Measurements from ENCODE around the gene CHP1. TPM values are rescaled to one million over a fixed set of nuclear protein-coding genes. Genes with fewer than 3 reads are reported as not detected.

The CHP1 gene
- total RNA-seq, 1 experiment from 2014 or later = 101 TPM

GRCh38 chr15:41291065-41291631 lies 60.1 kb downstream of the CHP1 start:
- POLR2A ChIA-PET = no interaction called here
- Histone ChIP-seq H3K36me3 (ENCODE audit: control insufficient read depth in 1 of 2, insufficient read depth in 2 of 2, low read length in 2 of 2) (peaks cover 19 to 29% of the 10 kb centered on the region in 2 experiments), H3K27ac (ENCODE audit: low read depth, low read length) (no peak overlapping the region), H2AFZ (ENCODE audit: low read depth, low read length, poor library complexity, severe bottlenecking) (no peak overlapping the region), H3K79me2 (ENCODE audit: insufficient read depth, low read length) (peaks cover 55% of the 10 kb centered on the region), H3K9me3 (ENCODE audit: control insufficient read depth in 1 of 2, insufficient read depth in 1 of 2, low read depth in 1 of 2, low read length in 2 of 2) (no peaks in the 10 kb centered on the region), H3K4me3 (replicated peaks in 1 of 2; ENCODE audit: low read depth in 1 of 2, low read length in 2 of 2) (no peak overlapping the region), H3K4me1 (ENCODE audit: control insufficient read depth in 1 of 2, insufficient read depth in 2 of 2, low read length in 2 of 2) (peaks cover 3 to 7% of the 10 kb centered on the region in 2 experiments; a peak in 2 of 4 replicates), H3K27me3 (ENCODE audit: insufficient read depth, low read length) (no peaks in the 10 kb centered on the region), H3K9me2 (ENCODE audit: insufficient read depth) (no peaks in the 10 kb centered on the region), H3K4me2 (ENCODE audit: low read length) (no peak overlapping the region), H3K9ac (ENCODE audit: low read length) (no peak overlapping the region), H4K20me1 (ENCODE audit: insufficient read depth) (0 out of 2 replicates have a peak, but pooled peaks cover 7% of the 10 kb centered on the region)
- ATAC-seq (no peak), DNase-seq (ENCODE audit: low read depth, low spot score) (no peak)
- BruUV-seq (replicated peaks) = no TSS peak
- CTCF ChIA-PET = no interaction called here
- intact Hi-C loops (cut with micrococcal nuclease) = no loop called here
- TF ChIP-seq CEBPB (IDR thresholded peaks at IDR 0.05; ENCODE audit: low read depth) = no peak
- no peak for TF ChIP-seq MAX (IDR thresholded peaks at IDR 0.05)
- TF ChIP-seq SP1 (IDR thresholded peaks at IDR 0.05; ENCODE audit: low read depth) = no peak
- no peak for TF ChIP-seq RAD21 (IDR thresholded peaks at IDR 0.05; ENCODE audit: low read depth)
- no peak for TF ChIP-seq SRF (IDR thresholded peaks at IDR 0.05; ENCODE audit: low read depth)
- TF ChIP-seq ZBTB33 (IDR thresholded peaks at IDR 0.05; ENCODE audit: extremely low read depth, insufficient replicate concordance, low read length) = no peak
- TF ChIP-seq POLR2A (IDR thresholded peaks at IDR 0.05; ENCODE audit: borderline replicate concordance, extremely low read depth, insufficient read depth, insufficient read length) = no peak
- RAD21 ChIA-PET (ENCODE audit: low non-redundant PET in 1 of 2, low total read pairs in 2 of 2, uncharacterized antibody in 2 of 2, unreplicated experiment in 2 of 2) = no interaction called here

- DNase-seq (ENCODE audit: low read depth, low spot score) = no peak
- Histone ChIP-seq H3K27me3 (ENCODE audit: insufficient read depth, low read length) (no peaks in the 10 kb centered on the region), H3K9me2 (ENCODE audit: insufficient read depth) (no peaks in the 10 kb centered on the region), H3K27ac (ENCODE audit: low read depth, low read length) (no peak overlapping the region), H3K9me3 (ENCODE audit: control insufficient read depth in 1 of 2, insufficient read depth in 1 of 2, low read depth in 1 of 2, low read length in 2 of 2) (no peaks in the 10 kb centered on the region), H3K4me2 (ENCODE audit: low read length) (no peak overlapping the region), H4K20me1 (ENCODE audit: insufficient read depth) (0 out of 2 replicates have a peak, but pooled peaks cover 7% of the 10 kb centered on the region), H3K9ac (ENCODE audit: low read length) (no peak overlapping the region), H2AFZ (ENCODE audit: low read depth, low read length, poor library complexity, severe bottlenecking) (no peak overlapping the region), H3K79me2 (ENCODE audit: insufficient read depth, low read length) (peaks cover 51% of the 10 kb centered on the region), H3K4me1 (ENCODE audit: control insufficient read depth in 1 of 2, insufficient read depth in 2 of 2, low read length in 2 of 2) (0 out of 4 replicates have a peak, but pooled peaks cover 0 to under 1% of the 10 kb centered on the region in 2 experiments), H3K36me3 (ENCODE audit: control insufficient read depth in 1 of 2, insufficient read depth in 2 of 2, low read length in 2 of 2) (peaks cover 14 to 17% of the 10 kb centered on the region in 2 experiments; a peak in 3 of 4 replicates), H3K4me3 (replicated peaks in 1 of 2; ENCODE audit: low read depth in 1 of 2, low read length in 2 of 2) (no peak overlapping the region)
- TF ChIP-seq SIN3A (IDR thresholded peaks at IDR 0.05; ENCODE audit: low read depth) (no peak), POLR2A (IDR thresholded peaks at IDR 0.05; ENCODE audit: borderline replicate concordance, extremely low read depth, insufficient read depth, insufficient read length) (no peak), RAD21 (IDR thresholded peaks at IDR 0.05; ENCODE audit: low read depth) (no peak), ELF1 (IDR thresholded peaks at IDR 0.05; ENCODE audit: borderline replicate concordance, low read depth) (no peak), FOSL1 (IDR thresholded peaks at IDR 0.05; ENCODE audit: low read depth) (no peak), SRF (IDR thresholded peaks at IDR 0.05; ENCODE audit: low read depth) (no peak), ZBTB33 (IDR thresholded peaks at IDR 0.05; ENCODE audit: extremely low read depth, insufficient replicate concordance, low read length) (no peak), ATF3 (IDR thresholded peaks at IDR 0.05) (no peak), POLR2AphosphoS5 (IDR thresholded peaks at IDR 0.05; ENCODE audit: low read depth, low read length) (no peak), ZFX (IDR thresholded peaks at IDR 0.05) (no peak)
- no TSS peak for BruUV-seq (replicated peaks)
- POLR2A ChIA-PET = no interaction called here
- RAD21 ChIA-PET (ENCODE audit: low non-redundant PET in 1 of 2, low total read pairs in 2 of 2, uncharacterized antibody in 2 of 2, unreplicated experiment in 2 of 2) = no interaction called here
- ATAC-seq = no peak
- CTCF ChIA-PET = no interaction called here
- intact Hi-C loops (cut with micrococcal nuclease) = no loop called here
Observed at GRCh38 chr15:41292521-41292920, 61.5 kb downstream of the CHP1 start.

Measured in HCT116 (cell line).